VCaP (cell line): ENCODE measurements around the gene PADI1.
A peak's percentile ranks its signal among the peaks of the same experiment; 100 is the strongest.

Experiments
- H3K27ac ChIP-seq: fragments of 450-650 bp; 2 replicates; pipeline ENCODE4 v1.5.1; 2017
- TF ChIP-seq, protein P1 (sequence below): fragments of 450-650 bp; conservative IDR thresholded peaks from 2 replicates; pipeline ENCODE4 v1.5.1; 2017; ENCODE audit warnings: mild to moderate bottlenecking, moderate library complexity

Gene PADI1

DNA sequence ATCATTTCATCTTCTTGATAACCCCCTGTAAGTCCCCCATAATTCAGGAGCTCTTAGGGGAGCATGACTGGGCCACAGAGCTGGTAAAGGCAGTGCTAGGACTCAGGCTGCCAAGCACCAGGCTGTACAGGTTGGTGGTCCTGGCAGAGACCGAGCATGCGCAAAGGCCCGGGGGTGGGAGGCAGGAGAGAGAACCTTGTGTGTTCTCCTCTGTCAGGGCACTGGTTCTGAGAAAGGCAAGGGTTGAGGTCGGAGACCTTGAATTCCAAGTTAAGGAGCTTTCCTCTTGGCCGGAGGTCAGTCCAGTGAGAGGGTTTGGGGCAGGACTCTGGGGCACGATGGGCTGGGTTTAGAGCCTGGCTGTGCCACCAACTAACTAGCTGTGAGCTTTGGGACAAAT is 67.1 kb downstream of the PADI1 start:
- H3K27ac ChIP-seq = no peak overlapping the region

DNA sequence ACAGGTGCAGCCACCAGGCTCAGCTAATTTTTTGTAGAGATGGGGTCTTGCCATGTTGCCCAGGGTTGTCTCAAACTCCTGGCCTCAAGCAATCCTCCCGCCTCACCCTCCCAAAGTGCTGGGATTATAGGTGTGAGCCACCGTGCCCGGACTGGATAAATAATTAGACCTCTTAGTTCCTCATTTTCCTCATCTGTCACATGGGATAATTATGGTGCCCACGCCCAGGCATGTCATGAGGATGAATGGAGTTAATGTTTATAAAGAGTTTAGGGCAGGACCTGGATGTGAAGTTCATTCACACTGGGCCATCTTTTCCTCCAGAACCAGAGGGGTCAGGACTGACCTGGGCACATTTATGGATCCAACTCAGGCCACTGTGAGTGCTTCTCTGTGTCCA is 67.7 kb downstream of the PADI1 start:
- H3K27ac ChIP-seq = no peak overlapping the region
- TF ChIP-seq, protein P1, sequence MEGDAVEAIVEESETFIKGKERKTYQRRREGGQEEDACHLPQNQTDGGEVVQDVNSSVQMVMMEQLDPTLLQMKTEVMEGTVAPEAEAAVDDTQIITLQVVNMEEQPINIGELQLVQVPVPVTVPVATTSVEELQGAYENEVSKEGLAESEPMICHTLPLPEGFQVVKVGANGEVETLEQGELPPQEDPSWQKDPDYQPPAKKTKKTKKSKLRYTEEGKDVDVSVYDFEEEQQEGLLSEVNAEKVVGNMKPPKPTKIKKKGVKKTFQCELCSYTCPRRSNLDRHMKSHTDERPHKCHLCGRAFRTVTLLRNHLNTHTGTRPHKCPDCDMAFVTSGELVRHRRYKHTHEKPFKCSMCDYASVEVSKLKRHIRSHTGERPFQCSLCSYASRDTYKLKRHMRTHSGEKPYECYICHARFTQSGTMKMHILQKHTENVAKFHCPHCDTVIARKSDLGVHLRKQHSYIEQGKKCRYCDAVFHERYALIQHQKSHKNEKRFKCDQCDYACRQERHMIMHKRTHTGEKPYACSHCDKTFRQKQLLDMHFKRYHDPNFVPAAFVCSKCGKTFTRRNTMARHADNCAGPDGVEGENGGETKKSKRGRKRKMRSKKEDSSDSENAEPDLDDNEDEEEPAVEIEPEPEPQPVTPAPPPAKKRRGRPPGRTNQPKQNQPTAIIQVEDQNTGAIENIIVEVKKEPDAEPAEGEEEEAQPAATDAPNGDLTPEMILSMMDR = no peak

More for the DNA sequence above, 67.1 kb downstream of the PADI1 start:
- TF ChIP-seq, protein P1 = no peak

- TF ChIP-seq, protein P1 = no peak
- no peak overlapping the region for H3K27ac ChIP-seq
Measured at GRCh38 chr1:17273096-17273495, 68.2 kb downstream of the PADI1 start.

DNA sequence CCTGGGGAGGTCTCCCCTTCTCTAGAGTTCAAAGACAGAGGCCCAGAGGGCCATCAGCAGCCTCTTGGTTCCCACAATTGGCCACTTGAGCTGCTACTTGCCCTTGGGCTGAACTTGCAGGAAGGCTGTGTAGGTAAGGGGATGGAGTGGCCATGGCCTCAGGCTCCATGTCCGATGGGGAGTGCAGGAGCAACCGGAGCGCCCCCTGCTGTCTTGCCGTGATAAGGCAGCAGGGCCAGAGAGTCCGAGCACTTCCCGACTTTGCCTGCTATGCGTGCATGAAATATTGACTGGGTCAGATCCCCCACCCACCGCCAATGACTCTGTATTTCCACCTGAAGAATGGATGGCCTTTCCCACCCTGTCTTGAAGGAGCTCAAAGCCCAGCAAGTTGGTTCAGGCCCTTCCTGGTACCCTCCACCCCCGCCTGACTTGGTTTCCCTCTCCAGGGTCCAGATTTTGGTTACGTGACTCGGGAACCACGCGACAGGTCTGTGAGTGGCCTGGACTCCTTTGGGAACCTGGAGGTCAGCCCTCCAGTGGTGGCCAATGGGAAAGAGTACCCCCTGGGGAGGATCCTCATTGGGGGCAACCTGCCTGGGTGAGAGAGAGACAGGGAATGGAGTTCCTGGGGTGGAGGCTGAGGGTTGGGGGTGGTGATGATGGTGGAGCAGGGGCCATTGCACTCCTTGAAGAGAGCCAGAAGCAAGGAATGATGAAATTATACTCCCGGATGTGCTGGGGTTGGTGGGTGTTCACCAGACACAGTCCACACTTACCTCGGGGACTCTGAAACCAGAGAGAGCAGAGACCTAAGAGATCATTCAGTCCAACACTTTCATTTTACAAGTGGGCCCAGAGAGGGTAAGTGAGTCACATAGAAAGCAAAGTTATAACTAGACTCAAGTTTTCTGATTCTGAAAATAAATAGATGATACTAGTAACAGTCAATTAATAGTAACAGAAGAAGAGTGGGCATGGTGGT is 69.5 kb downstream of the PADI1 start:
- no peak overlapping the region for H3K27ac ChIP-seq
- TF ChIP-seq, protein P1 = peak; percentile 53; the same call in 1 of the 2 replicates

DNA sequence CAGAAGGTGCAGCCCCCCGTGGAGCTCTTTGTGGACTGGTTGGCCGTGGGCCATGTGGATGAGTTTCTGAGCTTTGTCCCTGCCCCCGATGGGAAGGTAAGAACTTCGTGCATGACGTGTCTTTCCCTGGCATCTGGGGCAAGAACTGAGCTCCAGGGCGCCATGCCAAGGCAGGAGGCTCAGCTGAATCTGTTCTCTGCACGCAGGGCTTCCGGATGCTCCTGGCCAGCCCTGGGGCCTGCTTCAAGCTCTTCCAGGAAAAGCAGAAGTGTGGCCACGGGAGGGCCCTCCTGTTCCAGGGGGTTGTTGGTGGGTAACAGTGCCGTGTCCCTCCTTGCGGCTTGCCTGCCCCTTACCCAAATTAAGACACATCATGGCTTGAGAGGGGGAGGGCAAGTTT is 71.6 kb downstream of the PADI1 start:
- peak overlapping the region; percentile 16; the same call in 1 of the 2 replicates for H3K27ac ChIP-seq
- TF ChIP-seq, protein P1 = 0 out of 2 replicates have a peak, but pooled peaks have one; percentile 11

GRCh38 chr1:17277511-17278159 is 72.7 kb downstream of the PADI1 start:
- H3K27ac ChIP-seq = no peak overlapping the region
- TF ChIP-seq, protein P1 = no peak
